ENCODE measurements around the gene ZNF175. TPM values are rescaled to one million over a fixed set of nuclear protein-coding genes. Genes with fewer than 3 reads are reported as not detected.

Gene ZNF175
- total RNA-seq, 1 experiment from 2014 or later, result 9.3 TPM

- ChIA-PET CTCF (no interaction called here), POLR2A (no interaction called here), RAD21 (ENCODE audit: low non-redundant PET in 1 of 2, low total read pairs in 2 of 2, uncharacterized antibody in 2 of 2, unreplicated experiment in 2 of 2) (no interaction called here)
- no TSS peak for BruUV-seq (replicated peaks)
- no peak for DNase-seq (ENCODE audit: low read depth, low spot score)
- ATAC-seq, result no peak
- H3K27ac ChIP-seq (ENCODE audit: low read depth, low read length), result no peak overlapping the region
- H3K27me3 ChIP-seq (ENCODE audit: insufficient read depth, low read length), result peaks cover 73% of the 10 kb centered on the region
- H2AFZ ChIP-seq (ENCODE audit: low read depth, low read length, poor library complexity, severe bottlenecking), result no peak overlapping the region
- no peaks in the 10 kb centered on the region for H3K79me2 ChIP-seq (ENCODE audit: insufficient read depth, low read length)
- no peaks in the 10 kb centered on the region for H4K20me1 ChIP-seq (ENCODE audit: insufficient read depth)
- no peak overlapping the region for H3K9ac ChIP-seq (ENCODE audit: low read length)
- intact Hi-C loops (cut with micrococcal nuclease), result loop anchor here (2.0 kb wide), 1 partner anchor 59 kb away; no protein-coding TSS in a partner anchor
- no peaks in the 10 kb centered on the region for H3K4me1 ChIP-seq (ENCODE audit: control insufficient read depth in 1 of 2, insufficient read depth in 2 of 2, low read length in 2 of 2)
- H3K9me3 ChIP-seq (ENCODE audit: control insufficient read depth in 1 of 2, insufficient read depth in 1 of 2, low read depth in 1 of 2, low read length in 2 of 2), result no peaks in the 10 kb centered on the region
- H3K4me3 ChIP-seq (replicated peaks in 1 of 2; ENCODE audit: low read depth in 1 of 2, low read length in 2 of 2), result no peak overlapping the region
- no peak overlapping the region for H3K4me2 ChIP-seq (ENCODE audit: low read length)
- H3K9me2 ChIP-seq (ENCODE audit: insufficient read depth), result no peaks in the 10 kb centered on the region
- TF ChIP-seq REST (IDR thresholded peaks at IDR 0.05; ENCODE audit: low read depth) (no peak), EZH2phosphoT487 (IDR thresholded peaks at IDR 0.05; ENCODE audit: borderline replicate concordance) (no peak), YY1 (IDR thresholded peaks at IDR 0.05; ENCODE audit: extremely low read depth, insufficient replicate concordance, low read depth, low read length) (no peak), EGR1 (IDR thresholded peaks at IDR 0.05; ENCODE audit: low read depth) (no peak), SP1 (IDR thresholded peaks at IDR 0.05; ENCODE audit: low read depth) (no peak), SRF (IDR thresholded peaks at IDR 0.05; ENCODE audit: low read depth) (no peak), TCF7L2 (IDR thresholded peaks at IDR 0.05; ENCODE audit: borderline replicate concordance, extremely low read depth, insufficient read depth, insufficient read length) (no peak), EZH2 (IDR thresholded peaks at IDR 0.05) (no peak), CEBPB (IDR thresholded peaks at IDR 0.05; ENCODE audit: low read depth) (no peak), ZBTB33 (IDR thresholded peaks at IDR 0.05; ENCODE audit: extremely low read depth, insufficient replicate concordance, low read length) (no peak), FOSL1 (IDR thresholded peaks at IDR 0.05; ENCODE audit: low read depth) (no peak), ZNF274 (IDR thresholded peaks at IDR 0.05; ENCODE audit: low read depth, low read length) (no peak), POLR2A (IDR thresholded peaks at IDR 0.05; ENCODE audit: borderline replicate concordance, extremely low read depth, insufficient read depth, insufficient read length) (no peak), MAX (IDR thresholded peaks at IDR 0.05) (no peak), RAD21 (IDR thresholded peaks at IDR 0.05; ENCODE audit: low read depth) (no peak), JUND (IDR thresholded peaks at IDR 0.05) (no peak), SIN3A (IDR thresholded peaks at IDR 0.05; ENCODE audit: low read depth) (no peak)
- H3K36me3 ChIP-seq (ENCODE audit: control insufficient read depth in 1 of 2, insufficient read depth in 2 of 2, low read length in 2 of 2), result no peaks in the 10 kb centered on the region
Observed at GRCh38 chr19:51541458-51542357, 29.4 kb upstream of the ZNF175 start.

All from HCT116 (cell line).